Activated CD8-positive, alpha-beta memory T cell treated with anti-CD3 and anti-CD28 coated beads, Interleukin-2, amount 50 U/mL, for 24 hours (primary cell): ENCODE data around the gene TMPRSS3.

ENCODE experiments used
- DNase-seq: peaks from one replicate; pipeline ENCODE4 v3.0.0-alpha.2; 2020; ENCODE audit errors: extremely low read depth

The TMPRSS3 gene

GRCh38 chr21:42373908-42374455, 21.9 kb downstream of the TMPRSS3 start:
- no peak for DNase-seq

- DNase-seq = no peak
Observed at GRCh38 chr21:42373196-42373907, 22.5 kb downstream of the TMPRSS3 start.

- no peak for DNase-seq
Observed at GRCh38 chr21:42370894-42371654, 24.8 kb downstream of the TMPRSS3 start.

- DNase-seq = no peak
Observed at GRCh38 chr21:42369821-42370220, 26.0 kb downstream of the TMPRSS3 start.

- no peak for DNase-seq
Observed at GRCh38 chr21:42367367-42368165, 28.3 kb downstream of the TMPRSS3 start.

- DNase-seq = no peak
Observed at GRCh38 chr21:42366292-42367010, 29.4 kb downstream of the TMPRSS3 start, which contains the start of gene TFF1. Gene TFF1 (minus strand): TSS chr21:42366535. CDS start chr21:42366495, 40 bp downstream.

- no peak for DNase-seq
Observed at GRCh38 chr21:42365770-42366169, 30.1 kb downstream of the TMPRSS3 start.

- DNase-seq = no peak
Observed at GRCh38 chr21:42364304-42364865, 31.5 kb downstream of the TMPRSS3 start.

GRCh38 chr21:42363312-42363711, 32.5 kb downstream of the TMPRSS3 start:
- no peak for DNase-seq

- DNase-seq = no peak
Observed at GRCh38 chr21:42362700-42363099, 33.2 kb downstream of the TMPRSS3 start.

GRCh38 chr21:42362198-42362597, 33.7 kb downstream of the TMPRSS3 start:
- DNase-seq = no peak

GRCh38 chr21:42361286-42361685, 34.6 kb downstream of the TMPRSS3 start:
- no peak for DNase-seq

GRCh38 chr21:42360317-42360716, 35.5 kb downstream of the TMPRSS3 start:
- DNase-seq = no peak

- no peak for DNase-seq
Observed at GRCh38 chr21:42358937-42359336, 36.9 kb downstream of the TMPRSS3 start.

- DNase-seq = no peak
Observed at GRCh38 chr21:42358261-42358660, 37.6 kb downstream of the TMPRSS3 start.

GRCh38 chr21:42357307-42357706, 38.5 kb downstream of the TMPRSS3 start:
- no peak for DNase-seq

GRCh38 chr21:42356650-42357049, 39.2 kb downstream of the TMPRSS3 start:
- no peak for DNase-seq

- no peak for DNase-seq
Observed at GRCh38 chr21:42356046-42356445, 39.8 kb downstream of the TMPRSS3 start.

- no peak for DNase-seq
Observed at GRCh38 chr21:42353623-42354022, 42.2 kb downstream of the TMPRSS3 start.

GRCh38 chr21:42352441-42353095, 43.3 kb downstream of the TMPRSS3 start:
- DNase-seq = no peak
